ENCODE measurements around the gene GPATCH2L.

DNA sequence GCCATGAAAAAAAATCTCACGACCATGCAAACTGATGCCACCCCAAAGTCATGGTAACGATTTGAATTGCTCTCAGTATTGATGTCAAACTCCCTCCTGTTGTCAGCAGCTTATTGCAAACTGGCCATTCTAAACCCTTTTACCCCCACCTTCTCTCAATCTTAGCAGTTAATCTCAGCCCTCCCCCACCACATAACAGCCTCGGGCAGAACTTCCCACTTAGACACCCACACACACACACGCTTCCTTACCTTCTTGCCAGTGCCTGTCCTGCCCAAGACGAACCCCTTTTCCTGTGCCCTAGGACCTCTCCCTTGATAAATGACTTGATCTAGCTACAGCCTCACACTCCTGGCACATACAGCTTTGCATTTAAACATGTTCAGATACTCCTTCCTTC, 56.6 kb downstream of the GPATCH2L start:
- TF ChIP-seq EZH2 (IDR thresholded peaks at IDR 0.05; ENCODE audit: insufficient read depth, poor library complexity, severe bottlenecking): no peak
- TF ChIP-seq EZH2phosphoT487 (IDR thresholded peaks at IDR 0.05; ENCODE audit: insufficient read depth, low read depth): no peak

All from GM23248 (cell line).